Vagina (tissue), 2 donors: Measurements from ENCODE around the gene IL13RA1. TPM values are rescaled to one million over a fixed set of nuclear protein-coding genes. Genes with fewer than 3 reads are reported as not detected.
"Not testable (repeated sequence)": the region's sequence is repeated elsewhere in the genome, so short reads cannot be mapped to it uniquely, and the experiment has no call there.

Source experiments
- DNase-seq, 2 donors: peaks; one replicate each; pipeline ENCODE4 v3.0.0-alpha.2; 2017; ENCODE audit errors: extremely low spot score in 2 of 2
- H3K27ac ChIP-seq: fragments of 200-600 bp; sonication (generic); one replicate; pipeline ENCODE4 v1.5.1; 2019
- H3K27me3 ChIP-seq: fragments of 200-600 bp; sonication (generic); one replicate; pipeline ENCODE4 v1.5.1; 2019
- H3K36me3 ChIP-seq, 2 donors: fragments of 200-600 bp; sonication (generic); one replicate each; pipeline ENCODE4 v1.5.1; 2017 to 2019
- H3K4me1 ChIP-seq: fragments of 200-600 bp; sonication (generic); one replicate; pipeline ENCODE4 v1.5.1; 2019
- H3K4me3 ChIP-seq, 2 donors: fragments of 200-600 bp; sonication (generic); 1 replicate in 1 of 2; 2 replicates in 1 of 2; pipeline ENCODE4 v1.5.1; 2016 to 2019
- H3K9me3 ChIP-seq: fragments of 200-600 bp; sonication (generic); one replicate; pipeline ENCODE4 v1.5.1; 2019
- POLR2A ChIP-seq, 2 donors: fragments of 450-650 bp; IDR thresholded peaks; one replicate each; pipeline ENCODE4 v1.6.1; 2017; ENCODE audit warnings: antibody characterized with exemption in 2 of 2, mild to moderate bottlenecking in 2 of 2, moderate library complexity in 2 of 2
- POLR2AphosphoS5 ChIP-seq, 2 donors: sonication (generic); formaldehyde crosslinking; IDR thresholded peaks; one replicate each; pipeline ENCODE4 v1.9.0; 2017; ENCODE audit warnings: antibody characterized with exemption in 2 of 2, mild to moderate bottlenecking in 2 of 2, low read depth in 1 of 2; ENCODE audit not compliant: insufficient read depth in 1 of 2
- intact Hi-C: fragments of 100-400 bp; cut with DNase I; formaldehyde crosslinking; loops from one replicate; pipeline ENCODE4 v1.15.1; 2023
- total RNA-seq: library from RNA; depleted of rRNA; stranded (reverse); fragments of >200 nt; gene quantifications from one replicate; pipeline ENCODE4 v1.2.3, GENCODE V29; 2016
- TF ChIP-seq, protein P1 (sequence below), 3 experiments: fragments of 450-650 bp in 2 of 3; fragments of 200-600 bp in 1 of 3; sonication (generic) in 1 of 3; IDR thresholded peaks; one replicate each; pipeline ENCODE4 v1.5.1; 2017 to 2019; ENCODE audit warnings: antibody characterized with exemption in 3 of 3, mild to moderate bottlenecking in 2 of 3, moderate library complexity in 2 of 3

IL13RA1 gene
- total RNA-seq, 1 donor from 2014 or later = 25.8 TPM

DNA sequence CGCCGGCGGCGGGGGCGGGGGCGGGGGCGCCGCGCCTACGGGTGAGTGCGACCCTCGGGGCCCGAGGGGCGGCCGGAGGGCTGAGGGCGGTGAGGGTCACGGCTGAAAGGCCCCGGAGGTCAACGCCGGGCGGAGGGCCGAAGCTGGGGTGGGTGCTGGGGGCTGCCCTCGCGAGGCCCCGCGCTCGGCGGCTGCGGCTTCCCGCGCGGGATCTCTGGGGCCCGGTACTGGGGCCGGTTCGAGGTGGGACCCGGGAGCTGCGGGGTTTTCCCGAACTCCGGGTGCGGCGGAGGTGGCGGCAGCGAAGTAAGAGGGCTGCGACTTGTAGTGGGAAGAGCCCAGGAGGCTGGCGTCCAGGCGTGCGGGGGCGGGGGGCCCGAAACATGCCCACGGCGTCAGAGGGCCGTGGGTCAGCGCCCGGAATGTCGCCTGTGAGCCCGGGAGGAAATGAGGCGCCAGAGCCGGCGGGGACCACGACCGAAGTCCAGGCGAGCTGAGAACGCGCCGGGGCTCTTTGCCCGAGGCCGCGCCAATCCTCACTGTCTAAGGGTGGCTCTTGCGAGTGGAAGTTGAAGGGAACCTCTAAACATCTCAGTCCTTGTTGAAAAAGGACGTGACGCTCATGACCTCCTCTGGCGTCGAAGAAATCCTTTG, 407 bp downstream of the IL13RA1 start:
- Histone ChIP-seq H3K27ac (peak overlapping the region; percentile 82), H3K36me3 (no peaks in the 10 kb centered on the region), H3K4me1 (peaks cover 32% of the 10 kb centered on the region), H3K4me3 (peak overlapping the region; percentile 59 to 60), H3K27me3 (no peaks in the 10 kb centered on the region), H3K9me3 (no peaks in the 10 kb centered on the region)
- intact Hi-C loops = no loop called here
- TF ChIP-seq, protein P1, sequence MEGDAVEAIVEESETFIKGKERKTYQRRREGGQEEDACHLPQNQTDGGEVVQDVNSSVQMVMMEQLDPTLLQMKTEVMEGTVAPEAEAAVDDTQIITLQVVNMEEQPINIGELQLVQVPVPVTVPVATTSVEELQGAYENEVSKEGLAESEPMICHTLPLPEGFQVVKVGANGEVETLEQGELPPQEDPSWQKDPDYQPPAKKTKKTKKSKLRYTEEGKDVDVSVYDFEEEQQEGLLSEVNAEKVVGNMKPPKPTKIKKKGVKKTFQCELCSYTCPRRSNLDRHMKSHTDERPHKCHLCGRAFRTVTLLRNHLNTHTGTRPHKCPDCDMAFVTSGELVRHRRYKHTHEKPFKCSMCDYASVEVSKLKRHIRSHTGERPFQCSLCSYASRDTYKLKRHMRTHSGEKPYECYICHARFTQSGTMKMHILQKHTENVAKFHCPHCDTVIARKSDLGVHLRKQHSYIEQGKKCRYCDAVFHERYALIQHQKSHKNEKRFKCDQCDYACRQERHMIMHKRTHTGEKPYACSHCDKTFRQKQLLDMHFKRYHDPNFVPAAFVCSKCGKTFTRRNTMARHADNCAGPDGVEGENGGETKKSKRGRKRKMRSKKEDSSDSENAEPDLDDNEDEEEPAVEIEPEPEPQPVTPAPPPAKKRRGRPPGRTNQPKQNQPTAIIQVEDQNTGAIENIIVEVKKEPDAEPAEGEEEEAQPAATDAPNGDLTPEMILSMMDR (IDR thresholded peaks at IDR 0.05) = no peak
- TF ChIP-seq POLR2A (IDR thresholded peaks at IDR 0.05) (no peak), POLR2AphosphoS5 (IDR thresholded peaks at IDR 0.05; ENCODE audit: insufficient read depth in 1 of 2, low read depth in 1 of 2) (peak in 1 of 2 donors; percentile 29)
- no peak for DNase-seq

DNA sequence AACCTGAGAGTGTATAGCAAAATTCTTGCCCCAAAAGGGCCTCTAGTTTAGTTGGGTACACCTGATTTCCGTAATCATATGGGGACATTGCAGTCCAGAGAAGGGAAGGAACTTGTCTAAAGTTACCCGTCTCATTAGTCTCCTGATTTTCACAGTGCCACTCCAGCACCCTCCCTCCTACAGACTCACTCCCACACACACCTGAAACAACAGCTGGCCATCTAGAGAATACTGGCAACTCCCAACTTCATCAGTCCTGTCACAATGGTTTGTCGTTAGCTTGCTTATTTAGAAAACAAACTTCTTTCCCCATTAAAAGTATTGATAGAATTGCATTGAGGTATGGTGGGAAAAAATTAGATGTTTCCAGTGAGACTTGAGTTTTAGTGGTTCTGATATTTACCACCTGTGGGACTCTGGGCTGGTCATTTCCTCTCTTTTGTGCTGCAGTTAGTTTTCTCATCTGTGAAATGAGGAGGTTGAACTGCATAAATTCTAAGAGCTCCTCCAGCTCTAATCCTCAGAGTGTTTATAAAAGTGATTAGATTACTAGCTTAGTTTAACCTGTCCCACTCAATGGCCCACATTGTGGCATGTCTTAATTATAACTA, 1.7 kb downstream of the IL13RA1 start:
- no peaks in the 10 kb centered on the region for H3K36me3 ChIP-seq
- no peak overlapping the region for H3K27ac ChIP-seq
- no peak for TF ChIP-seq POLR2A (IDR thresholded peaks at IDR 0.05)
- TF ChIP-seq, protein P1 (IDR thresholded peaks at IDR 0.05) = no peak
- TF ChIP-seq POLR2AphosphoS5 (IDR thresholded peaks at IDR 0.05; ENCODE audit: insufficient read depth in 1 of 2, low read depth in 1 of 2) = no peak
- H3K4me1 ChIP-seq = peaks cover 32% of the 10 kb centered on the region
- intact Hi-C loops = no loop called here
- peak overlapping the region in 1 of 2 donors; percentile 59 for H3K4me3 ChIP-seq
- H3K9me3 ChIP-seq = no peaks in the 10 kb centered on the region
- H3K27me3 ChIP-seq = no peaks in the 10 kb centered on the region
- no peak for DNase-seq

- Histone ChIP-seq H3K4me3 (no peak overlapping the region), H3K4me1 (peaks cover 32% of the 10 kb centered on the region), H3K36me3 (no peaks in the 10 kb centered on the region), H3K27me3 (no peaks in the 10 kb centered on the region), H3K27ac (no peak overlapping the region), H3K9me3 (no peaks in the 10 kb centered on the region)
- intact Hi-C loops = no loop called here
- no peak for TF ChIP-seq POLR2A (IDR thresholded peaks at IDR 0.05)
- TF ChIP-seq, protein P1 (IDR thresholded peaks at IDR 0.05) = no peak
- no peak for TF ChIP-seq POLR2AphosphoS5 (IDR thresholded peaks at IDR 0.05; ENCODE audit: insufficient read depth in 1 of 2, low read depth in 1 of 2)
- DNase-seq = no peak
Observed at GRCh38 chrX:118730500-118731247, 3.3 kb downstream of the IL13RA1 start.

DNA sequence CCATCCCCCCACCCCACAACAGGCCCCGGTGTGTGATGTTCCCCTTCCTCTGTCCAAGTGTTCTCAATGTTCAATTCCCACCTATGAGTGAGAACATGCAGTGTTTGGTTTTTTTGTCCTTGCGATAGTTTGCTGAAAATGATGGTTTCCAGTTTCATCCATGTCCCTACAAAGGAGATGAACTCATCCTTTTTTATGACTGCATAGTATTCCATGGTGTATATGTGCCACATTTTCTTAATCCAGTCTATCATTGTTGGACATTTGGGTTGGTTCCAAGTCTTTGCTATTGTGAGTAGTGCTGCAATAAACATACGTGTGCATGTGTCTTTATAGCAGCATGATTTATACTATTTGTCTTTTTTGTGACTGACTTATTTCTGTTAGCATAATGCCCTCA, 5.1 kb downstream of the IL13RA1 start:
- DNase-seq, H3K36me3 ChIP-seq, H3K4me3 ChIP-seq, H3K27me3 ChIP-seq, H3K27ac ChIP-seq, H3K9me3 ChIP-seq, intact Hi-C loops: not testable (repeated sequence)
- H3K4me1 ChIP-seq = peaks cover 23% of the 10 kb centered on the region

GRCh38 chrX:118734909-118735308, 7.5 kb downstream of the IL13RA1 start:
- intact Hi-C loops = no loop called here
- no peak for DNase-seq
- no peaks in the 10 kb centered on the region for H3K27me3 ChIP-seq
- H3K27ac ChIP-seq = no peak overlapping the region
- H3K4me1 ChIP-seq = peaks cover 9% of the 10 kb centered on the region
- no peaks in the 10 kb centered on the region for H3K36me3 ChIP-seq
- H3K4me3 ChIP-seq = no peak overlapping the region
- TF ChIP-seq POLR2A (IDR thresholded peaks at IDR 0.05) = no peak
- TF ChIP-seq POLR2AphosphoS5 (IDR thresholded peaks at IDR 0.05; ENCODE audit: insufficient read depth in 1 of 2, low read depth in 1 of 2) = no peak
- no peaks in the 10 kb centered on the region for H3K9me3 ChIP-seq
